HG03103 (cell line): Measurements from ENCODE around the gene GOLGA6L4.
"Not testable (repeated sequence)": the region's sequence is repeated elsewhere in the genome, so short reads cannot be mapped to it uniquely, and the experiment has no call there.

Experiments used
- ATAC-seq: cut with Tn5 transposase; IDR thresholded peaks from one replicate; pipeline ENCODE4 v1.9.1; 2021; ENCODE audit warnings: low read depth; ENCODE audit not compliant: unreplicated experiment

GOLGA6L4 gene

GRCh38 chr15:84235573-84235972, at the start of gene GOLGA6L4:
TSS of gene GOLGA6L4 (plus strand) at chr15:84235773. CDS start at chr15:84235835, 62 bp downstream.
- ATAC-seq: not testable (repeated sequence)

GRCh38 chr15:84192982-84193381, 42.6 kb upstream of the GOLGA6L4 start:
- ATAC-seq: not testable (repeated sequence)

GRCh38 chr15:84195603-84196002, 40.0 kb upstream of the GOLGA6L4 start:
- peak; percentile 90 for ATAC-seq

GRCh38 chr15:84196530-84197188, 38.9 kb upstream of the GOLGA6L4 start:
- ATAC-seq: not testable (repeated sequence)

- not testable (repeated sequence) for ATAC-seq
Measured at GRCh38 chr15:84199865-84200264, 35.7 kb upstream of the GOLGA6L4 start.

- not testable (repeated sequence) for ATAC-seq
Measured at GRCh38 chr15:84246441-84246840, 10.9 kb downstream of the GOLGA6L4 start.
